Endothelial cell of umbilical vein (primary cell): ENCODE results near the gene HSPA1A. TPM values are rescaled to one million over a fixed set of nuclear protein-coding genes. Genes with fewer than 3 reads are reported as not detected.

Source experiments
- BruUV-seq: library from RNA; stranded (reverse); fragments of 400-500 nt; replicated peaks from 2 replicates; lab custom pipeline; 2021; lab: Mats Ljungman, UMichigan
- CTCF ChIA-PET: fragments of 300-600, 350-600 bp; sonication (Branson Sonifier 250); formaldehyde crosslinking; loops from one replicate; lab custom pipeline; 2021; ENCODE audit warnings: antibody characterized with exemption, inconsistent platforms; lab: Charles Lee
- POLR2A ChIA-PET: fragments of 300-600, 350-600 bp; sonication (Branson Sonifier 250); formaldehyde crosslinking; loops from one replicate; lab custom pipeline; 2021; ENCODE audit warnings: antibody characterized with exemption, inconsistent platforms; lab: Charles Lee
- DNase-seq: peaks from one replicate; pipeline ENCODE4 v3.0.0-alpha.2; 2011; ENCODE audit warnings: low read depth, low spot score
- FAIRE-seq: peaks from 2 replicates; lab custom pipeline; 2011; peaks lifted over from hg19 to GRCh38; lab: Jason Lieb, UNC
- H2AFZ ChIP-seq: 2 replicates; pipeline ENCODE4 v1.6.0; 2012; ENCODE audit warnings: low read depth, low read length, control low read depth, inconsistent platforms
- H3K27ac ChIP-seq: 2 replicates; pipeline ENCODE4 v1.5.1; 2011; ENCODE audit warnings: low read depth, mild to moderate bottlenecking, control low read depth, low read length, moderate library complexity; ENCODE audit not compliant: insufficient read depth
- H3K27me3 ChIP-seq, 2 experiments: 2 replicates each; pipeline versions ENCODE4 v1.6.0 to v1.6.1; 2011; ENCODE audit warnings: low read length in 2 of 2, mixed read lengths in 1 of 2; ENCODE audit not compliant: control insufficient read depth in 2 of 2, insufficient read depth in 2 of 2
- H3K36me3 ChIP-seq, 2 experiments: 2 replicates in 1 of 2; 3 replicates in 1 of 2; pipeline ENCODE4 v1.5.1; 2011; ENCODE audit warnings: low read length in 2 of 2, mild to moderate bottlenecking in 1 of 2, moderate library complexity in 1 of 2; ENCODE audit not compliant: control insufficient read depth in 2 of 2, insufficient read depth in 2 of 2; ENCODE audit errors: extremely low read depth in 1 of 2
- H3K4me1 ChIP-seq: 3 replicates; pipeline ENCODE4 v1.5.1; 2011; ENCODE audit warnings: mild to moderate bottlenecking, low read length; ENCODE audit not compliant: control insufficient read depth, insufficient read depth; ENCODE audit errors: extremely low read depth
- H3K4me2 ChIP-seq: 2 replicates; pipeline ENCODE4 v1.6.1; 2011; ENCODE audit warnings: low read length, control low read depth, mixed read lengths; ENCODE audit not compliant: insufficient read depth
- H3K4me3 ChIP-seq, 3 experiments: fragments of 200-600 bp in 1 of 3; sonication (generic), shearing (Covaris generic) in 1 of 3; replicated peaks in 1 of 3; 2 replicates each; pipeline ENCODE4 v1.5.1; 2011 to 2016; ENCODE audit warnings: control low read depth in 3 of 3, low read length in 3 of 3, mild to moderate bottlenecking in 2 of 3, inconsistent platforms in 1 of 3, low read depth in 1 of 3, moderate library complexity in 1 of 3; ENCODE audit not compliant: insufficient read depth in 1 of 3
- H3K79me2 ChIP-seq: 2 replicates; pipeline ENCODE4 v1.6.0; 2012; ENCODE audit warnings: low read length, inconsistent platforms; ENCODE audit not compliant: control insufficient read depth, insufficient read depth
- H3K9ac ChIP-seq: replicated peaks from 2 replicates; pipeline ENCODE3; 2011; ENCODE audit warnings: low read length, control low read depth; ENCODE audit not compliant: insufficient read depth; ENCODE audit errors: extremely low read depth
- H3K9me1 ChIP-seq: replicated peaks from 3 replicates; pipeline ENCODE4 v1.6.0; 2011; ENCODE audit warnings: mild to moderate bottlenecking, low read length; ENCODE audit not compliant: control insufficient read depth, insufficient read depth; ENCODE audit errors: extremely low read depth
- H3K9me3 ChIP-seq: replicated peaks from 2 replicates; pipeline ENCODE4 v1.5.1; 2012; ENCODE audit warnings: low read length, inconsistent platforms; ENCODE audit not compliant: control insufficient read depth, insufficient read depth
- H4K20me1 ChIP-seq: replicated peaks from 2 replicates; pipeline ENCODE3; 2011; ENCODE audit warnings: mild to moderate bottlenecking, low read length; ENCODE audit not compliant: control insufficient read depth, insufficient read depth; ENCODE audit errors: extremely low read depth
- EZH2 ChIP-seq: IDR thresholded peaks from 2 replicates; pipeline ENCODE4 v1.6.1; 2012; ENCODE audit warnings: borderline replicate concordance, low read depth, mild to moderate bottlenecking, moderate library complexity, low read length, inconsistent platforms; ENCODE audit not compliant: severe bottlenecking
- JUN ChIP-seq: IDR thresholded peaks from 2 replicates; pipeline ENCODE4 v1.6.1; 2011; ENCODE audit warnings: borderline replicate concordance, low read depth; ENCODE audit not compliant: insufficient read length, insufficient read depth
- POLR2A ChIP-seq: IDR thresholded peaks from 2 replicates; pipeline ENCODE4 v1.6.1; 2012; ENCODE audit warnings: low read depth, mild to moderate bottlenecking, control low read depth, low read length
- POLR2AphosphoS5 ChIP-seq: IDR thresholded peaks from 2 replicates; pipeline ENCODE4 v1.6.1; 2012; ENCODE audit warnings: low read depth, mild to moderate bottlenecking, control low read depth, low read length, moderate library complexity; ENCODE audit not compliant: insufficient read depth
- dilution Hi-C: fragments of 300-500 bp; cut with MboI; formaldehyde crosslinking; loops from one replicate; pipeline ENCODE4 v1.15.0; 2019; ENCODE audit warnings: low sequenced_read_pairs; ENCODE audit not compliant: extremely low pct_ligation_motif_present
- intact Hi-C: fragments of 100-400 bp; cut with micrococcal nuclease; formaldehyde crosslinking; loops from one replicate; pipeline ENCODE4 v1.10.0; 2022
- polyA plus RNA-seq, 4 experiments: library from polyadenylated mRNA; depleted of rRNA in 3 of 4; stranded (reverse) in 3 of 4; unstranded in 1 of 4; fragments of >200 nt; gene quantifications; 2 replicates each; pipeline versions ENCODE4 v1.2.1 to v1.2.3, GENCODE V29; 2011 to 2012; ENCODE audit warnings: missing spikeins in 1 of 4
- total RNA-seq: library from RNA; stranded (reverse); gene quantifications from 2 replicates; pipeline ENCODE4 v1.2.3, GENCODE V29; 2021
- TF ChIP-seq, protein P1 (sequence below), 2 donors: IDR thresholded peaks; 1 replicate in 1 of 2; 2 replicates in 1 of 2; pipeline ENCODE4 v1.5.1; 2011; ENCODE audit warnings: low read length in 2 of 2, mild to moderate bottlenecking in 2 of 2, moderate library complexity in 2 of 2, control low read depth in 1 of 2, inconsistent platforms in 1 of 2, low read depth in 1 of 2; ENCODE audit not compliant: insufficient read depth in 1 of 2; ENCODE audit errors: extremely low read depth in 1 of 2

The HSPA1A gene
- total and polyA plus RNA-seq, 2 donors (not counting 3 experiments of a cell fraction or from before 2014, with no cell fraction given): 56.0 to 58.3 TPM

DNA sequence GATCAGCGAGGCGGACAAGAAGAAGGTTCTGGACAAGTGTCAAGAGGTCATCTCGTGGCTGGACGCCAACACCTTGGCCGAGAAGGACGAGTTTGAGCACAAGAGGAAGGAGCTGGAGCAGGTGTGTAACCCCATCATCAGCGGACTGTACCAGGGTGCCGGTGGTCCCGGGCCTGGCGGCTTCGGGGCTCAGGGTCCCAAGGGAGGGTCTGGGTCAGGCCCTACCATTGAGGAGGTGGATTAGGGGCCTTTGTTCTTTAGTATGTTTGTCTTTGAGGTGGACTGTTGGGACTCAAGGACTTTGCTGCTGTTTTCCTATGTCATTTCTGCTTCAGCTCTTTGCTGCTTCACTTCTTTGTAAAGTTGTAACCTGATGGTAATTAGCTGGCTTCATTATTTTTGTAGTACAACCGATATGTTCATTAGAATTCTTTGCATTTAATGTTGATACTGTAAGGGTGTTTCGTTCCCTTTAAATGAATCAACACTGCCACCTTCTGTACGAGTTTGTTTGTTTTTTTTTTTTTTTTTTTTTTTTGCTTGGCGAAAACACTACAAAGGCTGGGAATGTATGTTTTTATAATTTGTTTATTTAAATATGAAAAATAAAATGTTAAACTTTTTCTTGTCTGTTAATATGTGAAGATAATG is 14.4 kb downstream of the HSPA1A start:
- peaks cover 22% of the 10 kb centered on the region for H3K79me2 ChIP-seq

More for the DNA sequence above, 14.4 kb downstream of the HSPA1A start:
- peak; percentile 69 for FAIRE-seq
- ChIA-PET CTCF (interaction anchor here (0.6 to 4.2 kb wide), 34 partner anchors 8 to 278 kb away, joined by 3 to 71 read pairs (median 5); partner anchors contain the start of genes BAG6, CLIC1, DDAH2 and LSM2), POLR2A (interaction anchor here (0.7 to 1.2 kb wide), 6 partner anchors 11 to 150 kb away, joined by 4 to 17 read pairs (median 6); partner anchors contain the start of genes HSPA1A, HSPA1L and NEU1)
- peaks cover 14% of the 10 kb centered on the region for H3K4me1 ChIP-seq
- no peaks in the 10 kb centered on the region for H4K20me1 ChIP-seq
- dilution Hi-C loops (no loop called here), intact Hi-C loops (loop anchor here (1.0 to 10.0 kb wide), 7 partner anchors 57 to 337 kb away; partner anchors contain the start of genes CSNK2B, DDAH2, EHMT2 and LY6G5B)
- H3K36me3 ChIP-seq: no peaks in the 10 kb centered on the region
- TF ChIP-seq, protein P1, sequence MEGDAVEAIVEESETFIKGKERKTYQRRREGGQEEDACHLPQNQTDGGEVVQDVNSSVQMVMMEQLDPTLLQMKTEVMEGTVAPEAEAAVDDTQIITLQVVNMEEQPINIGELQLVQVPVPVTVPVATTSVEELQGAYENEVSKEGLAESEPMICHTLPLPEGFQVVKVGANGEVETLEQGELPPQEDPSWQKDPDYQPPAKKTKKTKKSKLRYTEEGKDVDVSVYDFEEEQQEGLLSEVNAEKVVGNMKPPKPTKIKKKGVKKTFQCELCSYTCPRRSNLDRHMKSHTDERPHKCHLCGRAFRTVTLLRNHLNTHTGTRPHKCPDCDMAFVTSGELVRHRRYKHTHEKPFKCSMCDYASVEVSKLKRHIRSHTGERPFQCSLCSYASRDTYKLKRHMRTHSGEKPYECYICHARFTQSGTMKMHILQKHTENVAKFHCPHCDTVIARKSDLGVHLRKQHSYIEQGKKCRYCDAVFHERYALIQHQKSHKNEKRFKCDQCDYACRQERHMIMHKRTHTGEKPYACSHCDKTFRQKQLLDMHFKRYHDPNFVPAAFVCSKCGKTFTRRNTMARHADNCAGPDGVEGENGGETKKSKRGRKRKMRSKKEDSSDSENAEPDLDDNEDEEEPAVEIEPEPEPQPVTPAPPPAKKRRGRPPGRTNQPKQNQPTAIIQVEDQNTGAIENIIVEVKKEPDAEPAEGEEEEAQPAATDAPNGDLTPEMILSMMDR (IDR thresholded peaks at IDR 0.05; ENCODE audit: extremely low read depth in 1 of 2, insufficient read depth in 1 of 2, low read depth in 1 of 2, low read length in 2 of 2): peak in 1 of 2 donors; percentile 5
- TF ChIP-seq POLR2AphosphoS5: no peak
- TF ChIP-seq POLR2A: no peak
- TF ChIP-seq JUN: no peak
- TF ChIP-seq EZH2: no peak
- H3K9me3 ChIP-seq: no peaks in the 10 kb centered on the region
- no TSS peak for BruUV-seq
- H3K9me1 ChIP-seq: no peaks in the 10 kb centered on the region
- peak overlapping the region; percentile 48 for H3K9ac ChIP-seq
- no peak overlapping the region for H3K27ac ChIP-seq
- H3K4me2 ChIP-seq: peak overlapping the region; percentile 90
- peak overlapping the region; percentile 73 to 94 (median 77) for H3K4me3 ChIP-seq
- peak; percentile 76 for DNase-seq
- H3K27me3 ChIP-seq: no peaks in the 10 kb centered on the region
- no peak overlapping the region for H2AFZ ChIP-seq
